SK-N-SH treated with all-trans-retinoic acid at 6 μM for 48 hours (cell line): ENCODE results near the gene PIN1.

Experiments used
- ISL1 ChIP-seq: fragments of 250-450 bp; sonication (Bioruptor Pico); IDR thresholded peaks from 2 replicates; pipeline ENCODE4 v2.1.2; 2022; ENCODE audit warnings: mild to moderate bottlenecking, moderate library complexity
- SNAI2 ChIP-seq: fragments of 250-450 bp; sonication (Bioruptor Pico); IDR thresholded peaks from 2 replicates; pipeline ENCODE4 v1.5.0; 2020; ENCODE audit warnings: mild to moderate bottlenecking, moderate library complexity
- ZFP30 ChIP-seq: fragments of 450-650 bp; formaldehyde crosslinking; IDR thresholded peaks from 2 replicates; pipeline ENCODE4 v1.5.0; 2022; ENCODE audit warnings: mild to moderate bottlenecking, moderate library complexity
- ZNF565 ChIP-seq: fragments of 450-650 bp; formaldehyde crosslinking; conservative IDR thresholded peaks from 2 replicates; pipeline ENCODE4 v1.5.0; 2020; ENCODE audit warnings: low read depth, mild to moderate bottlenecking, moderate library complexity
- ZNF70 ChIP-seq: fragments of 450-650 bp; formaldehyde crosslinking; IDR thresholded peaks from 2 replicates; pipeline ENCODE4 v1.5.0; 2020; ENCODE audit warnings: mild to moderate bottlenecking, moderate library complexity

DNA sequence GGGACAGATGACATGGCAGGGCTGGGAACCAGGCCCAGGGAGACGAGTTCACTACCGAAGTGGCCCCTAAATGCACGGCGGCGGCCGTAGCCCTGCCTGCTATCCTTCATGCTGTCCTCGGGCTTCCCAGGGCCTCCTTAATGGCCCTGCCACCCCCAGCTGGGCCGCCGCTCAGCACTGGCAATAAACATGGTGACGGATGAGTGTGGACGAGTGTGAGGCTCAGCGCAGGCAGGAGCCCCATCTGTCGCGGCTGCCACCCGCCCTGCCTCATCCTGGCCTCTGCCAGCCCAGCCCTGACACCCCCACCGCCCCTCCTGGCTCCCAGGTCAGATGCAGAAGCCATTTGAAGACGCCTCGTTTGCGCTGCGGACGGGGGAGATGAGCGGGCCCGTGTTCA lies 13.6 kb downstream of the PIN1 start:
- TF ChIP-seq ZNF70 (no peak), ZFP30 (CRISPR knock-in tag) (no peak), ZNF565 (CRISPR knock-in tag) (no peak), SNAI2 (CRISPR knock-in tag) (no peak), ISL1 (CRISPR knock-in tag) (no peak)
